Karpas-422 (cell line): ENCODE data around the gene HS6ST1. TPM values are rescaled to one million over a fixed set of nuclear protein-coding genes. Genes with fewer than 3 reads are reported as not detected.

Experiments
- DNase-seq: peaks from one replicate; pipeline ENCODE4 v3.0.0-alpha.2; 2015
- H2AFZ ChIP-seq: fragments of 200-600 bp; sonication (generic); 2 replicates; pipeline ENCODE4 v1.6.1; 2014; ENCODE audit warnings: antibody characterized with exemption, low read length, mixed read lengths
- H3K27ac ChIP-seq: fragments of 200-600 bp; sonication (generic); 2 replicates; pipeline ENCODE4 v1.5.1; 2014; ENCODE audit warnings: mild to moderate bottlenecking, low read length, moderate library complexity
- H3K27me3 ChIP-seq: fragments of 200-600 bp; sonication (generic); 2 replicates; pipeline ENCODE4 v1.6.1; 2014; ENCODE audit warnings: low read length, mixed read lengths
- H3K36me3 ChIP-seq: fragments of 200-600 bp; sonication (generic); 2 replicates; pipeline ENCODE4 v1.6.1; 2014; ENCODE audit warnings: low read length, mixed read lengths; ENCODE audit not compliant: insufficient read depth
- H3K4me1 ChIP-seq: fragments of 200-600 bp; sonication (generic); 2 replicates; pipeline ENCODE4 v1.6.1; 2014; ENCODE audit warnings: mild to moderate bottlenecking, low read length, mixed read lengths
- H3K4me2 ChIP-seq: fragments of 200-600 bp; sonication (generic); 2 replicates; pipeline ENCODE4 v1.6.1; 2014; ENCODE audit warnings: low read length, low read depth, mild to moderate bottlenecking; ENCODE audit not compliant: poor library complexity, severe bottlenecking
- H3K4me3 ChIP-seq: fragments of 200-600 bp; sonication (generic); 2 replicates; pipeline ENCODE4 v1.5.1; 2014; ENCODE audit warnings: mild to moderate bottlenecking, antibody characterized with exemption, low read length, mixed read lengths
- H3K79me2 ChIP-seq: fragments of 200-600 bp; sonication (generic); 2 replicates; pipeline ENCODE4 v1.6.1; 2014; ENCODE audit warnings: mild to moderate bottlenecking, low read length, mixed read lengths
- H3K9ac ChIP-seq: fragments of 200-600 bp; sonication (generic); 2 replicates; pipeline ENCODE4 v1.6.0; 2014; ENCODE audit warnings: low read length
- H3K9me2 ChIP-seq: fragments of 200-600 bp; sonication (generic), shearing (Covaris generic); replicated peaks from 2 replicates; pipeline ENCODE4 v1.6.0; 2014; ENCODE audit warnings: mild to moderate bottlenecking, low read length, moderate library complexity; ENCODE audit not compliant: insufficient read depth
- H3K9me3 ChIP-seq: fragments of 300-700, 200-600 bp; sonication (generic); 2 replicates; pipeline ENCODE4 v1.6.1; 2014; ENCODE audit warnings: low read length, mixed read lengths
- H4K20me1 ChIP-seq: fragments of 200-600 bp; sonication (generic); 2 replicates; pipeline ENCODE4 v1.6.1; 2014; ENCODE audit warnings: mild to moderate bottlenecking, antibody characterized with exemption, low read length, low read depth; ENCODE audit not compliant: insufficient read depth
- total RNA-seq: library from RNA; depleted of rRNA; stranded (reverse); fragments of >200 nt; shearing (Covaris generic); gene quantifications from 2 replicates; pipeline ENCODE4 v1.2.3, GENCODE V29; 2014; ENCODE audit warnings: low replicate concordance

Gene HS6ST1
- total RNA-seq, 1 experiment from 2014 or later, result 3.3 TPM

- Histone ChIP-seq H3K27me3 (no peaks in the 10 kb centered on the region), H3K9me3 (0 out of 2 replicates have a peak, but pooled peaks cover 4% of the 10 kb centered on the region), H3K4me1 (no peaks in the 10 kb centered on the region), H3K9me2 (no peaks in the 10 kb centered on the region), H3K9ac (no peak overlapping the region), H3K4me2 (no peak overlapping the region), H3K4me3 (no peak overlapping the region), H3K27ac (no peak overlapping the region), H2AFZ (no peak overlapping the region), H3K79me2 (no peaks in the 10 kb centered on the region), H4K20me1 (no peaks in the 10 kb centered on the region; the same call in 1 of the 2 replicates), H3K36me3 (no peaks in the 10 kb centered on the region)
- DNase-seq, result no peak
These were observed 8.7 kb upstream of the HS6ST1 start for GRCh38 chr2:128327180-128327964.

DNA sequence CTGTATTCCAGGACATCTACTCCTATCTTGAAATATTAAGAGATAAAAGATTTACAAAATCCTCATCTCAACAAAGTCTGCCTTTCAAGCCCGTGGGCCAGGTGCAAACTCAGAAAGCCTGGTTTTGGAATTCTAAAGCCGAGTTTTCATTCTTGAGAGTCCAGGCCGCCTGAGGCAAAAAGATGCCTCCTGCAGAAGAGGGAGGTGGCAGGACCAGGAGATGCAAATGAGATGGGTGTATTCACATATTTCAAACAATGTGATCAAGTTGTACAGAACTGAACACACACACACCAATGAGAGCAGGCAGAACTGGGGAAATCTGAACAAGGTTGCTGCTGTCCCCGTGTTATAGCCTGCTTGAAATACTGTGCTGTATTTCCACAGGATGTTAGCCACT is 7.7 kb upstream of the HS6ST1 start:
- H3K4me2 ChIP-seq, result no peak overlapping the region
- no peaks in the 10 kb centered on the region for H3K27me3 ChIP-seq
- no peak for DNase-seq
- no peak overlapping the region for H3K4me3 ChIP-seq
- H3K9me3 ChIP-seq, result no peaks in the 10 kb centered on the region
- no peak overlapping the region for H2AFZ ChIP-seq
- no peak overlapping the region for H3K9ac ChIP-seq
- peaks cover 2% of the 10 kb centered on the region; the same call in 1 of the 2 replicates for H4K20me1 ChIP-seq
- H3K36me3 ChIP-seq, result no peaks in the 10 kb centered on the region
- H3K4me1 ChIP-seq, result no peaks in the 10 kb centered on the region
- no peak overlapping the region for H3K27ac ChIP-seq
- no peaks in the 10 kb centered on the region for H3K9me2 ChIP-seq
- H3K79me2 ChIP-seq, result no peaks in the 10 kb centered on the region

GRCh38 chr2:128325611-128326181 is 7.0 kb upstream of the HS6ST1 start:
- no peak overlapping the region for H3K27ac ChIP-seq
- H3K79me2 ChIP-seq, result no peaks in the 10 kb centered on the region
- H4K20me1 ChIP-seq, result peaks cover 6% of the 10 kb centered on the region; the same call in 1 of the 2 replicates
- no peak overlapping the region for H2AFZ ChIP-seq
- no peak for DNase-seq
- no peak overlapping the region for H3K9ac ChIP-seq
- H3K27me3 ChIP-seq, result no peaks in the 10 kb centered on the region
- H3K4me2 ChIP-seq, result no peak overlapping the region
- no peaks in the 10 kb centered on the region for H3K36me3 ChIP-seq
- no peaks in the 10 kb centered on the region for H3K4me1 ChIP-seq
- no peaks in the 10 kb centered on the region for H3K9me2 ChIP-seq
- no peak overlapping the region for H3K4me3 ChIP-seq
- no peaks in the 10 kb centered on the region for H3K9me3 ChIP-seq

- H3K9me2 ChIP-seq, result no peaks in the 10 kb centered on the region
- H3K4me2 ChIP-seq, result no peak overlapping the region
- H3K27me3 ChIP-seq, result no peaks in the 10 kb centered on the region
- H3K79me2 ChIP-seq, result no peaks in the 10 kb centered on the region
- no peaks in the 10 kb centered on the region for H3K36me3 ChIP-seq
- no peak for DNase-seq
- H2AFZ ChIP-seq, result no peak overlapping the region
- no peaks in the 10 kb centered on the region for H3K9me3 ChIP-seq
- no peak overlapping the region for H3K4me3 ChIP-seq
- no peak overlapping the region for H3K27ac ChIP-seq
- H3K9ac ChIP-seq, result no peak overlapping the region
- no peaks in the 10 kb centered on the region for H3K4me1 ChIP-seq
- peaks cover 6% of the 10 kb centered on the region; the same call in 1 of the 2 replicates for H4K20me1 ChIP-seq
These were observed 6.3 kb upstream of the HS6ST1 start for GRCh38 chr2:128324897-128325410.

DNA sequence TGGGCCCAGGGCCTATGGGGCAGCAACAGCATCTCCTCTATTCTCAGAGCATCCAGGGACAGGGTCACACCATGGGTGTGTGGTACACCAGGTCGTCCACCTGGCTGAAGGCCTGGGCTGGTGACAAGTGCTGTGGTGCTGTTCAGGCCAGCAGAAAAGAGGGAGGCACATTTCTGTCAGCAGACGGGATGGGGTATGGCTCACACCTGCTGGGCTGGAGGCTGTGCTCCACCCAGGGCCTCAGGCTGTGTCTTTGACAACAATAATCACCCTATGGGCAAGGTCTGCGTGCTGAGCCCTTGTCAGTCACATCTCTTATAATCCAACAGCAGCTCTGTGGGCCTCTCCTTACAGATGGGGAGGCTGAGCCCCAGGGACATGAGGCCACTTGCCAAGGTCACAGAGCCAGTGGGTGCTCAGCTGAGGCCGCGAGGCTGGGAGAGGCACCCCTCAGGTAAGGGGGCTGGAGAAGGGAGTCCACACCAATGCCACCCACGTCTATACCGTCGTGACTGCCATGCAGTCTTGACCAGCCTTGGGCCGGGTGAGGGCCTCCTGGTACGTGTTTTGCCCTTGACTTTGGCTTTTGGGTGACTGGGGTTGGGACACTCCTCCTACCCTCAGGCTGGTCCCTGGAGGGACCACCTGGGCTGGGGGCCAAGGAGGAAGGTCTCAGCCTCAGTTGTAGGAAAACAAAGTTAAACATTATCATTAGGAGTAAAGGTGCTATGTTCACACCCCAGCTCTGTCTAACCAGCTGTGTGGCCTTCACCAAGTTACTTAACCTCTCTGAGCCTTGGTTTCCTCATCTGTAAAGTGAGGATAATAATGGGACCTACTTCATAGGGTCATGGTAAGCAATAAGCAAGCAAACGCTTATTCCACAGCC is 5.6 kb upstream of the HS6ST1 start:
- H4K20me1 ChIP-seq, result peaks cover 6% of the 10 kb centered on the region; the same call in 1 of the 2 replicates
- no peaks in the 10 kb centered on the region for H3K27me3 ChIP-seq
- no peak overlapping the region for H3K9ac ChIP-seq
- H3K4me3 ChIP-seq, result no peak overlapping the region
- no peaks in the 10 kb centered on the region for H3K36me3 ChIP-seq
- DNase-seq, result no peak
- H3K4me1 ChIP-seq, result no peaks in the 10 kb centered on the region
- no peaks in the 10 kb centered on the region for H3K9me2 ChIP-seq
- H3K9me3 ChIP-seq, result no peaks in the 10 kb centered on the region
- no peak overlapping the region for H2AFZ ChIP-seq
- H3K27ac ChIP-seq, result no peak overlapping the region
- no peak overlapping the region for H3K4me2 ChIP-seq
- no peaks in the 10 kb centered on the region for H3K79me2 ChIP-seq

DNA sequence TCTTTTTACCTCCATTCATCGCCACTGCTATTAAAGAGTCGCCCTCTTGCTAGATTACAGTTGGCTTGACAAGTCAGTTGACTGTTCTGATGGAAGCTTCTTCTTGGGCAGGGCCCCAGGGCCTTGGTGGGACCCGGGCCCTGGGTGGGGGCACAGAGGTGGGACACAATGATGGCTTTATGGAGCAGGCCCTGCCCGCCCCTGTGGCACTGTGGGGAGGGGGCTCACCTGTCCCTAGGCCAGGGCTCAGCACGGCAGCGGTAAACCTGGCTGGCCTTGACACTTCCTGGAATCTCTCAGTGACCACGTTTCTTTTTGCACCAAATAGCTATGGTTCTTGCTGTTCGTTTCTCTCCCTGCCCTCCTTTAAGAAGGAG is 4.9 kb upstream of the HS6ST1 start:
- Histone ChIP-seq H2AFZ (no peak overlapping the region), H3K79me2 (no peaks in the 10 kb centered on the region), H3K36me3 (no peaks in the 10 kb centered on the region), H3K27me3 (no peaks in the 10 kb centered on the region), H3K4me2 (no peak overlapping the region), H3K27ac (no peak overlapping the region), H3K9me2 (no peaks in the 10 kb centered on the region), H3K4me1 (peaks cover 4% of the 10 kb centered on the region; the same call in 1 of the 2 replicates), H4K20me1 (peaks cover 6% of the 10 kb centered on the region; the same call in 1 of the 2 replicates), H3K4me3 (no peak overlapping the region), H3K9me3 (no peaks in the 10 kb centered on the region), H3K9ac (no peak overlapping the region)
- no peak for DNase-seq

GRCh38 chr2:128322715-128323554 is 4.3 kb upstream of the HS6ST1 start:
- Histone ChIP-seq H3K27me3 (no peaks in the 10 kb centered on the region), H3K9me3 (no peaks in the 10 kb centered on the region), H3K4me3 (no peak overlapping the region), H3K79me2 (no peaks in the 10 kb centered on the region), H3K4me2 (no peak overlapping the region), H3K9me2 (no peaks in the 10 kb centered on the region), H3K9ac (no peak overlapping the region), H3K4me1 (peaks cover 4% of the 10 kb centered on the region; the same call in 1 of the 2 replicates), H3K27ac (no peak overlapping the region), H4K20me1 (peaks cover 6% of the 10 kb centered on the region; the same call in 1 of the 2 replicates), H2AFZ (no peak overlapping the region), H3K36me3 (no peaks in the 10 kb centered on the region)
- DNase-seq, result no peak
